Mesenteric fat pad (tissue), 1 donor: Measurements from ENCODE around the gene PDZRN3. TPM values are rescaled to one million over a fixed set of nuclear protein-coding genes. Genes with fewer than 3 reads are reported as not detected.

Experiments
- DNase-seq: peaks from one replicate; pipeline ENCODE4 v3.0.0-alpha.2; 2020; ENCODE audit warnings: low spot score
- total RNA-seq: library from RNA; stranded (reverse); fragmentation: NEBNext Ultra II Directional; extraction: Animal tissue kit (Norgen Biotek cat#: 25700); gene quantifications from one replicate; pipeline ENCODE4 v1.2.1, GENCODE V29; 2021
- donor health status: DM: yes; HTN: yes; CAD: no.

The PDZRN3 gene
- total RNA-seq, 1 donor from 2014 or later = 52.8 TPM

- DNase-seq = no peak
Observed at GRCh38 chr3:73558727-73559075, 66.0 kb downstream of the PDZRN3 start.

GRCh38 chr3:73557986-73558726, 66.6 kb downstream of the PDZRN3 start:
- no peak for DNase-seq

- DNase-seq = no peak
Observed at GRCh38 chr3:73556520-73557372, 68.0 kb downstream of the PDZRN3 start.

- no peak for DNase-seq
Observed at GRCh38 chr3:73555076-73555475, 69.7 kb downstream of the PDZRN3 start.

- DNase-seq = no peak
Observed at GRCh38 chr3:73552700-73553099, 72.0 kb downstream of the PDZRN3 start.

- DNase-seq = no peak
Observed at GRCh38 chr3:73550032-73550431, 74.7 kb downstream of the PDZRN3 start.

GRCh38 chr3:73549051-73549600, 75.6 kb downstream of the PDZRN3 start:
- no peak for DNase-seq

- no peak for DNase-seq
Observed at GRCh38 chr3:73548436-73548835, 76.3 kb downstream of the PDZRN3 start.

- no peak for DNase-seq
Observed at GRCh38 chr3:73547427-73548248, 77.1 kb downstream of the PDZRN3 start.

- DNase-seq = no peak
Observed at GRCh38 chr3:73546961-73547360, 77.8 kb downstream of the PDZRN3 start.

- DNase-seq = no peak
Observed at GRCh38 chr3:73543412-73543811, 81.3 kb downstream of the PDZRN3 start.

- DNase-seq = no peak
Observed at GRCh38 chr3:73542136-73542535, 82.6 kb downstream of the PDZRN3 start.

- DNase-seq = no peak
Observed at GRCh38 chr3:73540969-73541740, 83.6 kb downstream of the PDZRN3 start.

GRCh38 chr3:73538486-73538885, 86.3 kb downstream of the PDZRN3 start:
- DNase-seq = no peak

GRCh38 chr3:73536952-73537351, 87.8 kb downstream of the PDZRN3 start:
- DNase-seq = no peak

GRCh38 chr3:73536336-73536895, 88.3 kb downstream of the PDZRN3 start:
- no peak for DNase-seq

GRCh38 chr3:73535931-73536330, 88.8 kb downstream of the PDZRN3 start:
- DNase-seq = no peak

GRCh38 chr3:73535137-73535536, 89.6 kb downstream of the PDZRN3 start:
- no peak for DNase-seq

GRCh38 chr3:73530022-73530396, 94.7 kb downstream of the PDZRN3 start:
- no peak for DNase-seq

GRCh38 chr3:73529308-73530021, 95.3 kb downstream of the PDZRN3 start:
- DNase-seq = no peak
